Measurements from ENCODE around the gene HNRNPUL2. TPM values are rescaled to one million over a fixed set of nuclear protein-coding genes. Genes with fewer than 3 reads are reported as not detected.
A peak's percentile ranks its signal among the peaks of the same experiment; 100 is the strongest.

The HNRNPUL2 gene
- total and polyA plus RNA-seq, 9 of the 15 experiments (the other 6 are each of a cell fraction or from before 2014, with no cell fraction given): 0.89 to 44.3 (median 15.2) TPM

DNA sequence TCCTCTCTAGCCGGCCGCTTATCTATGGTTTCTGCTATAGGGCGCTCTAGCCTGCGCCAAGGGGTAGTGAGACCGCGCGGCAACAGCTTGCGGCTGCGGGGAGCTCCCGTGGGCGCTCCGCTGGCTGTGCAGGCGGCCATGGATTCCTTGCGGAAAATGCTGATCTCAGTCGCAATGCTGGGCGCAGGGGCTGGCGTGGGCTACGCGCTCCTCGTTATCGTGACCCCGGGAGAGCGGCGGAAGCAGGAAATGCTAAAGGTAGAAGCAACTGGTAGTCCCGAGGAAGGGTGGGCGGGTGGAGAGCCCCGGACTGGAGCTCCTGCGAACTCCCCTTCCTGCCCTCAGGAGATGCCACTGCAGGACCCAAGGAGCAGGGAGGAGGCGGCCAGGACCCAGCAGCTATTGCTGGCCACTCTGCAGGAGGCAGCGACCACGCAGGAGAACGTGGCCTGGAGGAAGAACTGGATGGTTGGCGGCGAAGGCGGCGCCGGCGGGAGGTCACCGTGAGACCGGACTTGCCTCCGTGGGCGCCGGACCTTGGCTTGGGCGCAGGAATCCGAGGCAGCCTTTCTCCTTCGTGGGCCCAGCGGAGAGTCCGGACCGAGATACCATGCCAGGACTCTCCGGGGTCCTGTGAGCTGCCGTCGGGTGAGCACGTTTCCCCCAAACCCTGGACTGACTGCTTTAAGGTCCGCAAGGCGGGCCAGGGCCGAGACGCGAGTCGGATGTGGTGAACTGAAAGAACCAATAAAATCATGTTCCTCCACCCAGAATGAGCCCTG, 55.5 kb downstream of the HNRNPUL2 start, which contains the start of the genes LBHD1 and UQCC3 (continued):
- TF ChIP-seq HDAC1 (IDR thresholded peaks at IDR 0.05) (peak in 1 of 2 experiments; percentile 53; a peak in 2 of 4 replicates), ZNF431 (CRISPR knock-in tag; IDR thresholded peaks at IDR 0.05) (peak; percentile 69; the same call in 1 of the 2 replicates), ZNF695 (CRISPR knock-in tag; IDR thresholded peaks at IDR 0.05) (peak; percentile 35; the same call in 1 of the 2 replicates), PCBP2 (IDR thresholded peaks at IDR 0.05; ENCODE audit: low read depth, low read length, poor library complexity, severe bottlenecking) (no peak), ZNF507 (tag; conservative IDR thresholded peaks at IDR 0.05) (no peak), ZNF24 (IDR thresholded peaks at IDR 0.05) (peak; percentile 89)
- TF ChIP-seq, protein P1, sequence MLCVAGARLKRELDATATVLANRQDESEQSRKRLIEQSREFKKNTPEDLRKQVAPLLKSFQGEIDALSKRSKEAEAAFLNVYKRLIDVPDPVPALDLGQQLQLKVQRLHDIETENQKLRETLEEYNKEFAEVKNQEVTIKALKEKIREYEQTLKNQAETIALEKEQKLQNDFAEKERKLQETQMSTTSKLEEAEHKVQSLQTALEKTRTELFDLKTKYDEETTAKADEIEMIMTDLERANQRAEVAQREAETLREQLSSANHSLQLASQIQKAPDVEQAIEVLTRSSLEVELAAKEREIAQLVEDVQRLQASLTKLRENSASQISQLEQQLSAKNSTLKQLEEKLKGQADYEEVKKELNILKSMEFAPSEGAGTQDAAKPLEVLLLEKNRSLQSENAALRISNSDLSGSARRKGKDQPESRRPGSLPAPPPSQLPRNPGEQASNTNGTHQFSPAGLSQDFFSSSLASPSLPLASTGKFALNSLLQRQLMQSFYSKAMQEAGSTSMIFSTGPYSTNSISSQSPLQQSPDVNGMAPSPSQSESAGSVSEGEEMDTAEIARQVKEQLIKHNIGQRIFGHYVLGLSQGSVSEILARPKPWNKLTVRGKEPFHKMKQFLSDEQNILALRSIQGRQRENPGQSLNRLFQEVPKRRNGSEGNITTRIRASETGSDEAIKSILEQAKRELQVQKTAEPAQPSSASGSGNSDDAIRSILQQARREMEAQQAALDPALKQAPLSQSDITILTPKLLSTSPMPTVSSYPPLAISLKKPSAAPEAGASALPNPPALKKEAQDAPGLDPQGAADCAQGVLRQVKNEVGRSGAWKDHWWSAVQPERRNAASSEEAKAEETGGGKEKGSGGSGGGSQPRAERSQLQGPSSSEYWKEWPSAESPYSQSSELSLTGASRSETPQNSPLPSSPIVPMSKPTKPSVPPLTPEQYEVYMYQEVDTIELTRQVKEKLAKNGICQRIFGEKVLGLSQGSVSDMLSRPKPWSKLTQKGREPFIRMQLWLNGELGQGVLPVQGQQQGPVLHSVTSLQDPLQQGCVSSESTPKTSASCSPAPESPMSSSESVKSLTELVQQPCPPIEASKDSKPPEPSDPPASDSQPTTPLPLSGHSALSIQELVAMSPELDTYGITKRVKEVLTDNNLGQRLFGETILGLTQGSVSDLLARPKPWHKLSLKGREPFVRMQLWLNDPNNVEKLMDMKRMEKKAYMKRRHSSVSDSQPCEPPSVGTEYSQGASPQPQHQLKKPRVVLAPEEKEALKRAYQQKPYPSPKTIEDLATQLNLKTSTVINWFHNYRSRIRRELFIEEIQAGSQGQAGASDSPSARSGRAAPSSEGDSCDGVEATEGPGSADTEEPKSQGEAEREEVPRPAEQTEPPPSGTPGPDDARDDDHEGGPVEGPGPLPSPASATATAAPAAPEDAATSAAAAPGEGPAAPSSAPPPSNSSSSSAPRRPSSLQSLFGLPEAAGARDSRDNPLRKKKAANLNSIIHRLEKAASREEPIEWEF (CRISPR knock-in tag; IDR thresholded peaks at IDR 0.05): no peak
- TF ChIP-seq, protein P2, sequence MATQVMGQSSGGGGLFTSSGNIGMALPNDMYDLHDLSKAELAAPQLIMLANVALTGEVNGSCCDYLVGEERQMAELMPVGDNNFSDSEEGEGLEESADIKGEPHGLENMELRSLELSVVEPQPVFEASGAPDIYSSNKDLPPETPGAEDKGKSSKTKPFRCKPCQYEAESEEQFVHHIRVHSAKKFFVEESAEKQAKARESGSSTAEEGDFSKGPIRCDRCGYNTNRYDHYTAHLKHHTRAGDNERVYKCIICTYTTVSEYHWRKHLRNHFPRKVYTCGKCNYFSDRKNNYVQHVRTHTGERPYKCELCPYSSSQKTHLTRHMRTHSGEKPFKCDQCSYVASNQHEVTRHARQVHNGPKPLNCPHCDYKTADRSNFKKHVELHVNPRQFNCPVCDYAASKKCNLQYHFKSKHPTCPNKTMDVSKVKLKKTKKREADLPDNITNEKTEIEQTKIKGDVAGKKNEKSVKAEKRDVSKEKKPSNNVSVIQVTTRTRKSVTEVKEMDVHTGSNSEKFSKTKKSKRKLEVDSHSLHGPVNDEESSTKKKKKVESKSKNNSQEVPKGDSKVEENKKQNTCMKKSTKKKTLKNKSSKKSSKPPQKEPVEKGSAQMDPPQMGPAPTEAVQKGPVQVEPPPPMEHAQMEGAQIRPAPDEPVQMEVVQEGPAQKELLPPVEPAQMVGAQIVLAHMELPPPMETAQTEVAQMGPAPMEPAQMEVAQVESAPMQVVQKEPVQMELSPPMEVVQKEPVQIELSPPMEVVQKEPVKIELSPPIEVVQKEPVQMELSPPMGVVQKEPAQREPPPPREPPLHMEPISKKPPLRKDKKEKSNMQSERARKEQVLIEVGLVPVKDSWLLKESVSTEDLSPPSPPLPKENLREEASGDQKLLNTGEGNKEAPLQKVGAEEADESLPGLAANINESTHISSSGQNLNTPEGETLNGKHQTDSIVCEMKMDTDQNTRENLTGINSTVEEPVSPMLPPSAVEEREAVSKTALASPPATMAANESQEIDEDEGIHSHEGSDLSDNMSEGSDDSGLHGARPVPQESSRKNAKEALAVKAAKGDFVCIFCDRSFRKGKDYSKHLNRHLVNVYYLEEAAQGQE (IDR thresholded peaks at IDR 0.05; ENCODE audit: borderline replicate concordance): no peak
- TF ChIP-seq, protein P2 (CRISPR knock-in tag; IDR thresholded peaks at IDR 0.05; ENCODE audit: low read depth): 0 out of 2 replicates have a peak, but pooled peaks have one; percentile 27
- TF ChIP-seq, protein P3, sequence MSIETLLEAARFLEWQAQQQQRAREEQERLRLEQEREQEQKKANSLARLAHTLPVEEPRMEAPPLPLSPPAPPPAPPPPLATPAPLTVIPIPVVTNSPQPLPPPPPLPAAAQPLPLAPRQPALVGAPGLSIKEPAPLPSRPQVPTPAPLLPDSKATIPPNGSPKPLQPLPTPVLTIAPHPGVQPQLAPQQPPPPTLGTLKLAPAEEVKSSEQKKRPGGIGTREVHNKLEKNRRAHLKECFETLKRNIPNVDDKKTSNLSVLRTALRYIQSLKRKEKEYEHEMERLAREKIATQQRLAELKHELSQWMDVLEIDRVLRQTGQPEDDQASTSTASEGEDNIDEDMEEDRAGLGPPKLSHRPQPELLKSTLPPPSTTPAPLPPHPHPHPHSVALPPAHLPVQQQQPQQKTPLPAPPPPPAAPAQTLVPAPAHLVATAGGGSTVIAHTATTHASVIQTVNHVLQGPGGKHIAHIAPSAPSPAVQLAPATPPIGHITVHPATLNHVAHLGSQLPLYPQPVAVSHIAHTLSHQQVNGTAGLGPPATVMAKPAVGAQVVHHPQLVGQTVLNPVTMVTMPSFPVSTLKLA (conservative IDR thresholded peaks at IDR 0.05): peak; percentile 59 to 71
- TF ChIP-seq, protein P4, sequence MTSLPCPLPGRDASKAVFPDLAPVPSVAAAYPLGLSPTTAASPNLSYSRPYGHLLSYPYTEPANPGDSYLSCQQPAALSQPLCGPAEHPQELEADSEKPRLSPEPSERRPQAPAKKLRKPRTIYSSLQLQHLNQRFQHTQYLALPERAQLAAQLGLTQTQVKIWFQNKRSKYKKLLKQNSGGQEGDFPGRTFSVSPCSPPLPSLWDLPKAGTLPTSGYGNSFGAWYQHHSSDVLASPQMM (CRISPR knock-in tag; IDR thresholded peaks at IDR 0.05): no peak
